Prostate gland (tissue), 2 donors: Measurements from ENCODE around the gene HSPH1.

Source experiments
- POLR2AphosphoS5 ChIP-seq: sonication (generic); formaldehyde crosslinking; IDR thresholded peaks from one replicate; pipeline ENCODE4 v1.6.1; 2017; ENCODE audit warnings: antibody characterized with exemption
- TF ChIP-seq, protein P1 (sequence below), 4 experiments: fragments of 200-600 bp in 2 of 4; fragments of 450-650 bp in 2 of 4; sonication (generic) in 2 of 4; IDR thresholded peaks; 1 replicate in 3 of 4; 2 replicates in 1 of 4; pipeline ENCODE4 v1.5.1; 2016 to 2019; ENCODE audit warnings: antibody characterized with exemption in 4 of 4, mild to moderate bottlenecking in 2 of 4, moderate library complexity in 2 of 4

GRCh38 chr13:31167490-31167889 is 5.8 kb upstream of the HSPH1 start:
- no peak for TF ChIP-seq POLR2AphosphoS5
- TF ChIP-seq, protein P1, sequence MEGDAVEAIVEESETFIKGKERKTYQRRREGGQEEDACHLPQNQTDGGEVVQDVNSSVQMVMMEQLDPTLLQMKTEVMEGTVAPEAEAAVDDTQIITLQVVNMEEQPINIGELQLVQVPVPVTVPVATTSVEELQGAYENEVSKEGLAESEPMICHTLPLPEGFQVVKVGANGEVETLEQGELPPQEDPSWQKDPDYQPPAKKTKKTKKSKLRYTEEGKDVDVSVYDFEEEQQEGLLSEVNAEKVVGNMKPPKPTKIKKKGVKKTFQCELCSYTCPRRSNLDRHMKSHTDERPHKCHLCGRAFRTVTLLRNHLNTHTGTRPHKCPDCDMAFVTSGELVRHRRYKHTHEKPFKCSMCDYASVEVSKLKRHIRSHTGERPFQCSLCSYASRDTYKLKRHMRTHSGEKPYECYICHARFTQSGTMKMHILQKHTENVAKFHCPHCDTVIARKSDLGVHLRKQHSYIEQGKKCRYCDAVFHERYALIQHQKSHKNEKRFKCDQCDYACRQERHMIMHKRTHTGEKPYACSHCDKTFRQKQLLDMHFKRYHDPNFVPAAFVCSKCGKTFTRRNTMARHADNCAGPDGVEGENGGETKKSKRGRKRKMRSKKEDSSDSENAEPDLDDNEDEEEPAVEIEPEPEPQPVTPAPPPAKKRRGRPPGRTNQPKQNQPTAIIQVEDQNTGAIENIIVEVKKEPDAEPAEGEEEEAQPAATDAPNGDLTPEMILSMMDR (IDR thresholded peaks at IDR 0.05) = no peak
